ENCODE measurements around the gene STK38.
"Not testable (repeated sequence)": the region's sequence is repeated elsewhere in the genome, so short reads cannot be mapped to it uniquely, and the experiment has no call there.

Gene STK38

GRCh38 chr6:36546920-36547645 is at the start of gene STK38:
Gene STK38, minus strand, starts transcription at chr6:36547479. Its CDS starts 7,277 bp downstream, at chr6:36540202.
- peak; percentile 84 for DNase-seq (ENCODE audit: low read depth, low spot score)

GRCh38 chr6:36596356-36596755 is 49.1 kb upstream of the STK38 start:
- no peak for DNase-seq (ENCODE audit: low read depth, low spot score)

- no peak for DNase-seq (ENCODE audit: low read depth, low spot score)
Observed at GRCh38 chr6:36594816-36595643, 47.8 kb upstream of the STK38 start.

GRCh38 chr6:36594029-36594815 is 46.9 kb upstream of the STK38 start, which contains the start of gene SRSF3:
Gene SRSF3, plus strand, starts transcription at chr6:36594362. Its CDS starts 2,401 bp downstream, at chr6:36596763.
- peak; percentile 95 for DNase-seq (ENCODE audit: low read depth, low spot score)

- peak; percentile 28 for DNase-seq (ENCODE audit: low read depth, low spot score)
Observed at GRCh38 chr6:36593569-36594028, 46.3 kb upstream of the STK38 start.

DNA sequence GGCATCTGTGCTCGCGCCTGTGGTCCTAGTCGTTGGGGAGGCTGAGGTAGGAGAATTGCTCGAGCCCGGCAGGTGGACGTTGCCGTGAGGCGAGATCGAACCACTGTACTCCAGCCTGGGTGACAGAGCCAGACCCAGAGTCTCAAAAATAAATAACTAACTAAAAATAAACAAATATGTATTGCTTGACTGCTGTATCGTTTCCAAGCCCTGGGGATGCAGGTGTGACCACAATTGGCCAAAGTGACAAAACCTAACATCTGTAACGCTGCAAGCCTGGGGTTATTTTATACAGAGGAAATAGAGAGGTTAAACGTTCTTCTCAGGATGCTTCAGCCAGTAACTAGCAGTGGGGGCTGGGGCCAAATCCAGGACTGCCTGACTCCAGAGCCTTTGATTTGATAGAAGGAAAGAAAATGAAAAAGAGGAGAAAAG is 45.0 kb upstream of the STK38 start:
- no peak for DNase-seq (ENCODE audit: low read depth, low spot score)

GRCh38 chr6:36590237-36590636 is 43.0 kb upstream of the STK38 start:
- no peak for DNase-seq (ENCODE audit: low read depth, low spot score)

DNA sequence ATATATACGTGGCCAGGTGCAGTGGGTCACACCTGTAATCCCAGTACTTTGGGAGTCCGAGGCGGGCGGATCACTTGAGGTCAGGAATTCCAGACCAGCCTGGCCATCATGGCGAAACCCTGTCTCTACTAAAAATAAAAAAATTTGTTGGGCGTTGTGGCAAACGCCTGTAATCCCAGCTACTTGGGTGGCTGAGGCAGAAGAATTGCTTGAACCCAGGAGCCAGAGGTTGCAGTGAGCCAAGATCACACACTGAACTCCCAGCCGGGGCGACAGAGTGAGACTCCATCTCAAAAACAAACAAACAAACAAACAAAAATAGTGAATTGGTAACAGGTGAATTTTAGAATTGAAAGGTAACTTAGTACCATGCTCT is 41.7 kb upstream of the STK38 start:
- DNase-seq (ENCODE audit: low read depth, low spot score), result not testable (repeated sequence)

DNA sequence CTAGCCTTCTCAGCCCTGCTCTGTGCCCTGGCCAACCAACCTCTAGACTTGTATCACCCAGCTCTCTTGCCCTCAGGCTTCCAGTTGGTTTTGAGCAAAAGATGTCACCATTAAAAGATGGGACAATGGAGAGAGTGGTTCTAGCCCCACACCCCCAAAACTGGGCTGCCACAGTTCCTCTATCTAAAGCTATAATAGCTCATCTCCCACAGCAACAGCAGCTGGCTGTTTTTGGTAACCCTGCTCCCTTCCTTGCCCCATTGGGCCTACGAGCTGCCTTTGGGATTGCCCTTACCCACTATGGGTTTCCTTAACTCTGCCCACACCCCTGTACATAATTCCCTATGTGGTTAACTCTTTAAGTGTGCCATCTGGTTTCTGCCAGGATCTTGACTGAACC is 39.3 kb upstream of the STK38 start:
- no peak for DNase-seq (ENCODE audit: low read depth, low spot score)

GRCh38 chr6:36581716-36582115 is 34.4 kb upstream of the STK38 start:
- DNase-seq (ENCODE audit: low read depth, low spot score), result no peak

DNA sequence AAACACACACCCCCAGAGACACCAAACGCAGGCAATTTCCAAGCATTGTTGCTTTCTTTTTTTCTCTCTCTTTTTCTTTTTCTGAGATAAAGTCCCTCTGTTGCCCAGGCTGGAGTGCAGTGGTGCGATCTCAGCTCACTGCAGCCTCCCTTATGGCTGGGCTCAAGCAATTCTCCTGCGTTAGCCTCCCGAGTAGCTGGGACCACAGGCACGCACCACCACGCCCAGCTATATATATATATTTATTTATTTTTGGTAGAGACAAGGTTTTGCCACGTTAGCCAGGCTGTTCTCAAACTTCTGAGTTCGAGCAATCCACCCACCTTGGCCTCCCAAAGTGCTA is 32.9 kb upstream of the STK38 start:
- no peak for DNase-seq (ENCODE audit: low read depth, low spot score)

- no peak for DNase-seq (ENCODE audit: low read depth, low spot score)
Observed at GRCh38 chr6:36578431-36578830, 31.2 kb upstream of the STK38 start.

DNA sequence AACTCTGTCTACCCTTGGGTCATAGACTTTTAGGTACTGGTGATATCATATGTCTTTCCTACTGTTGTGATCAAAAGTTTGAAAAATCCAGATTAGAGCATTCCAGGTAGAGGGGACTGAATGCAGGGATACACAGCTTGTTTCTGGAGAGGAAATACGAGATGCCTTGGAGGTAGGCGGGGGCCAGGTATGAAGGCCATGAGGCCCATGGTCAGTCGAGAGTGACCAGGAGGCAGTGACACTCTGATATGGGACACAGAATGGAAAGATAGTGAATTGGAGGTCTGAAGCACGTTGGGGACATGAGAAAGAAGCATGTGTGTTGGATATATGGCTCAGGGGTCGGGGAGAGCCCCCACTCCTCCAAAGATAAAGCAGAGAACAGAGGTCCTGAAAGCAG is 30.8 kb upstream of the STK38 start:
- no peak for DNase-seq (ENCODE audit: low read depth, low spot score)

DNA sequence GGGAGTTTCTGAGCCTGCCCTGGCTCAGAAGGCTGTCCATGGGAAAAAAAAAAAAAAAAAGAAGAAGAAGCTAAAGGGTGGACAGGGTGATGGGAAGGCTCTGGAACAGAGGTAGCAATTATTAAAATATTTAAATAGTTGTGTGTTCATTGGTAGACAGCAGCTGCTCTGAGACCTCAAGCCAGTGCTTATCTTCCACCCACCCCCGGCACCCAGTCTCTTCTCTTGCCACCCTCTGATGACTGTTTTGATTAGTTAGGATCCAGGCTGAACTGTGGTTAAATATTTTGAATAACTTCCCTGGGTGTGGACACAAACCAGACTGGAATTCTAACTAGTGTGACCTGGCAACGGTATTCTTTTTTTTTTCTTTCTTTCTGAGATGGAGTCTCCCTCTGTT is 30.0 kb upstream of the STK38 start:
- no peak for DNase-seq (ENCODE audit: low read depth, low spot score)

- DNase-seq (ENCODE audit: low read depth, low spot score), result no peak
Observed at GRCh38 chr6:36576578-36576977, 29.3 kb upstream of the STK38 start.

GRCh38 chr6:36574679-36575078 is 27.4 kb upstream of the STK38 start:
- no peak for DNase-seq (ENCODE audit: low read depth, low spot score)

DNA sequence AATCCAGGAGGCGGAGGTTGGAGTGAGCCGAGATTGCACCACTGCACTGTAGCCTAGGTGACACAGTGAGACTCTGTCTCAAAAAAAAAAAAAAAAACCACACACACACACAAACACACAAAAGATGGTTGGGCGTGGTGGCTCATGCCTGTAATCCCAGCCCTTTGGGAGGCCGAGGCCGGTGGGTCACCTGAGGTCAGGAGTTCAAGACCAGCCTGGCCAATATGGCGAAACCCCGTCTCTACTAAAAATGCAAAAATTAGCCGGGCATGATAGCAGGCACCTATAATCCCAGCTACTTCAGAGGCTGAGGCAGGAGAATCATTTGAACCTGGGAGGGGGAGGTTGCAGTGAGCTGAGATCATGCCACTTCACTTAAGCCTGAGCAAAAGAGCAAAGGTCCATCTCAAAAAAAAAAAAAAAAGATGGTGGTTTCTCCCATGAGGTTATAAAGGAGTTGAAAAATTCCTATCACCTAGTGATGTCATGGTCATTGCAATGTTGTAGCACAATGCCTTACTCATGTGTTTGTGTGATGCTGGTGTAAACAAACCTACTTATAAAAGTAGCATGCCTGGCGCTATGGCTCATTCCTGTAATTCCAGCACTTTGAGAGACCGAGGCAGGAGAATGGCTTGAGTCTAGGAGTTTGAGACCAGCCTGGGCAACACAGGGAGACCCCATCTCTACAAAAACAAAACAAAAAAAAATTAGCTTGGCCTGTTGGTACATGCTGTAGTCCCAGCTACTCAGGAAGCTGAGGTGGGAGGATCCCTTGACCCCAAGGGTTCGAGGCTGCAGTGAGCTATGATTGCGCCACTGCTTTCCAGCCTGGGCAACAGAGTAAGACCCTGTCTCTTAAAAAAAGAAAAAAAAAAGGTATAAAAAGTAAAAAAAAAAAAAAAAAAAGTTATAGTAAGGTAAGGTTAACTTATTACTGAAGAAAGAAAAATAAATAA is 25.4 kb upstream of the STK38 start:
- DNase-seq (ENCODE audit: low read depth, low spot score), result not testable (repeated sequence)

GRCh38 chr6:36571122-36572043 is 24.1 kb upstream of the STK38 start:
- DNase-seq (ENCODE audit: low read depth, low spot score), result no peak

DNA sequence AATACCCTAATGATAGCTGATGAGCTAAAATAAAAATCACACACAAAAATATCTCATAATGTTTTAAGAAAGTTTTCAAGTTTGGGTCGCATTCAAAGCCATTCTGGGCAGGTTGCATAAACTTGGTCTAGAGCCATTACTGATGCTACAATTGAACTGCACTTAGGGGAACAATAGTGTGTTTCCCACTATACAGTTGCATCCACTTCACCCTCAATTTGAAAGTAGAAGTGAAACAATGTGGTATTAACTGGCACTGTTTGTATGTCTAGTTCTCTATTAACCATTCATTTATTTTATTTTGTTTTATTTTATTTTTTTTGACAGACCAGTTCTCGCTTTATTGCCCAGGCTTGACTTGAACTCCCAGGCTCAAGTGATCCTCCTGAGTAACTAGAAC is 23.0 kb upstream of the STK38 start:
- no peak for DNase-seq (ENCODE audit: low read depth, low spot score)

- no peak for DNase-seq (ENCODE audit: low read depth, low spot score)
Observed at GRCh38 chr6:36566418-36566905, 19.2 kb upstream of the STK38 start.

Data from activated CD4-positive, CD25-positive, alpha-beta regulatory T cell treated with anti-CD3 and anti-CD28 coated beads, Interleukin-2, amount 50 U/mL, for 16 hours (primary cell).